SW 1271 (cell line): ENCODE data around the gene ARMS2.

ENCODE experiments used
- DNase-seq, 2 experiments: peaks; one replicate each; lab custom pipeline; 2025; lab: John Stamatoyannopoulos, UW

ARMS2 gene, protein sequence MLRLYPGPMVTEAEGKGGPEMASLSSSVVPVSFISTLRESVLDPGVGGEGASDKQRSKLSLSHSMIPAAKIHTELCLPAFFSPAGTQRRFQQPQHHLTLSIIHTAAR

DNA sequence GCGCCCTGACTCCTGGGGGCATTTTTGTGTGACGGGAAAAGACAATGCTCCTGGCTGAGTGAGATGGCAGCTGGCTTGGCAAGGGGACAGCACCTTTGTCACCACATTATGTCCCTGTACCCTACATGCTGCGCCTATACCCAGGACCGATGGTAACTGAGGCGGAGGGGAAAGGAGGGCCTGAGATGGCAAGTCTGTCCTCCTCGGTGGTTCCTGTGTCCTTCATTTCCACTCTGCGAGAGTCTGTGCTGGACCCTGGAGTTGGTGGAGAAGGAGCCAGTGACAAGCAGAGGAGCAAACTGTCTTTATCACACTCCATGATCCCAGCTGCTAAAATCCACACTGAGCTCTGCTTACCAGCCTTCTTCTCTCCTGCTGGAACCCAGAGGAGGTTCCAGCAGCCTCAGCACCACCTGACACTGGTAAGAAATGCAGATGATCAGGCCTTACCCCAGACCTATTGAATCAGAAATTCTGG lies at the start of gene ARMS2:
ARMS2 (plus strand) TSS at position 51 of the 478 bp plus-strand sequence; CDS start at position 126, 75 bp downstream.
- no peak for DNase-seq

DNA sequence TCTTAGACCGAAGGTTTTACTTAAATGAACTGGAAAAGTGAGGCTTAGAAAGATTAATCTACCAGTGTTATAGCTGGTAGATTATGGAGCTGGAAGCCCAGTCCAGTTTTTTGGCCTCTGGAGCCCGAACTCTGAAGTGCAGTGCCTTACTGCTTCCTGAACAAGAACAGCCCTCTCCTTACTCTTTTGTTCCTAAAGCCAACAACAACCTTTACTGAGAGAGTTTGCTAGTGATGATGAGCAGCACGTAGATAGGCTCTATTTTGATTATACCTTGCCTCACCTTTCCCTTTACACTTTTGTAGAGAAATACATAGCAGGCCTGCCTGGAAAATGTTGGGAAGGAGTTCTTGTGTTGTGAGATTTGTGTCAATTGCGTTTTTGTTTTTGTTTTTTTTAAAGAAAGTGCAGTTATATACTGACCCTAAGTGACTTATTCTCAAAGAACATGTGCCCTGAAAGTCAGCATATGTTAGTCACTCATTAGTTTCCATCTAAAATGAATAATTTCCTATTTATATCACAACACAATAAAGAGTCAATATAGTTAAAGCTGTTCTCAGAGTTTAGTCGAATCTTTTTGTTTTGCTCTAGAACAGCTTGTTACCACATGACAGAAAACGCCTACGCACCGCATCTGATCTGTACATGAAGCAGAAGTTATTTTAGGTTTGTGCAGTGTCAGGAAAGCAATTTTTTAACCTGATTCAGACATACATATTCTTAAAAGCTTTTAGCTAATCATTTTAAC lies 46.9 kb upstream of the ARMS2 start:
- no peak for DNase-seq

DNA sequence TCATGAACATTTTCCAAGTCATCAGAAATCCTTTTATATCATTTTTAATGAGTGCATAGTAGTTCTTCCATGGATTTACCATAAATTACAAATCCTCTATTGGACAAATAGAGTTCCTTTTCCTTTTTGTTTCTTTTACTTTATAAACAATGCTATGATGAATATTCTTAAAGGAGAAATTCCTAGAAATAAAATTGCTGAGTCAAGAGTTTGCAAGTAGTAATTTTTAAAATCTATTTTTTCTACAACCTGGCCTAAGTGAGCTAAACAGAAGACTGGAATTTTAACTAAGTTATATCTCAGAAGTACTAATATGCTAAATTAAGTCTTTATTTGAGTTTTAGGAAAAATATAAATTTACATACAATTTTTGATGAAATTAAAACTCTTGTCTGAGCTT lies 41.1 kb upstream of the ARMS2 start:
- no peak for DNase-seq

DNA sequence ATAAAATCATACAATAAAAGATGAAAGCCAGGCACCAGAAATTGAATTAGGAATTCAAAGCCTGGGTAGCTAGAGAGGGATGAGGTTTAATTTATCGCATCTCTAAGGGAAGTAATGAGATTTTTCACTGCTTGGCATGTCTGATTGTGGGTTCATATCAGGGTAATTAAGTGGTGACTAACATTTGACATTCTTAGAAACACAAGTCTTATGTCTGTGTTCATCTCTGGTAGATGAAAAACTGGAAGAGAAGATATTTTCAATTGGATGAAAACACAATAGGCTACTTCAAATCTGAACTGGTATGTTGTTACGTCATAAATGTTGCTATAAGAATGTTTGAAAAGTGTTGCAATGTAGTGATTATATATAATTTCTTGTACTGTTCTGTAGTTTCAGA lies 36.8 kb upstream of the ARMS2 start:
- no peak for DNase-seq

DNA sequence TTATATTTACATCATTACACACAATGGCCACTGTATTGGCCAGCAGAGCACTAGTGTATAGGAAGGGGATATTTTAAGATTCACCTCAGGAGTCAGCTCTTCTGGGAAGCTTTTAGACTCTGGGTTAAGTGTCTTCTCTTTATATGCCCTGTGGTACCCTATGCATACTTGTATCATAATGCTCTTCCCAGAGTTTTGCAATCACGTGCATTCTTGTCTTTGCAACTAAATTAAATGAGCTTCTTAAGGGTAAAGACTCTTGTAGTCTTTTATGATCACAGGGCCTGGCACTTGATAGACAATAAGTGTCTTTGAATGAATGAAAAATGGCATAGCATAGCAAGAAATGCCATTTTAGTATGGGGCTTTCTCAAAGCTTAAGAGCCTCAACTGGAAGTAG lies 35.4 kb upstream of the ARMS2 start:
- DNase-seq, result no peak

DNA sequence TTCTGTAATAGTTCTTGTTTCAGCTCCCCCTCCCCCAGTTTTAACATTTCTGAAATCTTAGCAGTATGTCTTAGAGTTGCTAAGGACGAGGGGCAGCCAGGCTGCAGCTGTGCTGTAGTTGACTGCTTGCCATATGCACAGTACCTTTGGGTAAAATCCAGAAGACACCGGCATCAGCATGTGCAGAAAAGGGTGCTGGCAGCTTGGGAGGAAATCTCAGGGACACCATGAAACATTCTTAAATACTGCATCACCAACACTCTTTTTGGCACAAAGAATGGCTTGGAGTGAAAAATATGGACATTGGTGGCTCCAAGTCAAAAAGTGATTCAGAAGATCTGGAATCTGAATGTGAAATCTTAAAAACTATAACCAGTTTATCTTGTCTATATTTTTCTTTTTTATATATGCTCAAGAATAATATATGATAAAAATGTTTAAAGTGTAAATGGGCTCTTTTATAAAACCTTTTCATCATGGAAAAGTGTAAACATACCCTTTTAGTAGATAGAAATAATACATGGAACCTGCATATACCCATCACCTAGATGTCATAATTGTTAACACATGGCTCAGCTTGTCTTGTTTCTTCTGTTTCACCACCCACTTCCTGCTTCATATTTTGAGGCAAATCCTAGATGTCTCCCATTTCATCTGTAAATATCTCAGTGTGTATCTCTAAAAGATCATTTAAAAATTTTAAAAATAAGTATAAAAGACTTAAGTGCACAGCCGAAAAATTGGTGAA lies 34.4 kb upstream of the ARMS2 start:
- no peak for DNase-seq

DNA sequence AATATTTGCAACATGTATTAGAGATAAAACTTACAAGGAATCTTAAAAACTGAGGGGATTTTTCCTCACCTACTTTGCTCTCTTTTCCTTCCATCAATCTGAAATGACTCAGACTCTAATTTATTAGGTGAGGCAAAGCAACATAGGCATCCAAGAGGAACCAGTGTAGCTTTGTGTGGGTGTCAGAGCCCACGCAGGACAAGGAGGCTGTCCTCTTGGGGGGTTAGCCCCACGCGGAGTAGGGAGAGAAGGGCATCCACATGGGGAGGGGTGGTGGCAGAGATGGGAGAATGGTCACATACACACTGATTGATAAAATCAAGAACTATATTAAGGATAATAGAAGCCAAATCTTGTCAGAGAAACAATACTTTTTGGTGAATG lies 33.8 kb upstream of the ARMS2 start:
- no peak for DNase-seq

DNA sequence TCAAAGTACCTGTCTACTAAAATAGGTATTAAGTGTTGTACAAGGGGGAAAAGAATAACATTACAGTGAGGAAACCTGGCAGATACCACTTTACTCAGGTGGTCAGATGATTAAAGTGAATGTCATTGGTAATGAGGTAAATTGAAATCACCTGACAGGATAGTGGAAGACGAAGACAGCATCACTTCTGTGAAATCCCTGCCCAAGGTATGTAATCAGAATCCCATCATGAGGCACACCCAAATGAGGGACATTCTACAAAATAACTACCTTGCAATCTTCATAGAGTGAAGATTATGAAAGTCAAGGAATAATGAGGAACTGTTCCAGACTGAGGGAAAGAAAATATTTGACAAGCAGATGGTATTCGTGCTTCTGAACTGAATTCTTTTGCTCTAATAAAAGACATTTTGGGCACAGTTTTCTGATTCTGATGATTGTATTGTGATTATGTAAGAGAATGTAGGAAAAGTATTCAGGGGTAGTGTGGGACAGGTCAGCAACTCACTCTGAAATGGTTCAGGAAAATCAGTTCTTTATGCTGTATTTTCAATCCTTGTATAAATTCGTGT lies 33.3 kb upstream of the ARMS2 start:
- DNase-seq, result no peak

DNA sequence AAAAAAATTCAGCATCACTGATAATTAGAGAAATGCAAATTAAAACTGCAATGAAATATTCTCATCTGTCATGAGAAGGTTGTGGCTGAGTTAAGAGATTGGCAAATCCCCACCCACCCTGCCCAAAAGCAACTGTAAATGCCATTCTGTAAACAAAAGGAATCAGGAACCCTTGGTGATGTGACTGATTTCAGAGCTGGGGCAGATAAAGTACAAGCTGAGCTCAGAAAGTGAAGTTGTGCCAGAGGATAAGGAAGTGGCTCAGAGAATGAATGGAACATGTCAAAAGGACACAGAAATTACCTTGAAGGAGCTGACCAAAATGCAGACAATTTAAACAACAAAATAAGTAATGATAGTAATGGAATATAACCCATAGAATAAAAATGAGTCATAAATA lies 32.7 kb upstream of the ARMS2 start:
- no peak for DNase-seq

DNA sequence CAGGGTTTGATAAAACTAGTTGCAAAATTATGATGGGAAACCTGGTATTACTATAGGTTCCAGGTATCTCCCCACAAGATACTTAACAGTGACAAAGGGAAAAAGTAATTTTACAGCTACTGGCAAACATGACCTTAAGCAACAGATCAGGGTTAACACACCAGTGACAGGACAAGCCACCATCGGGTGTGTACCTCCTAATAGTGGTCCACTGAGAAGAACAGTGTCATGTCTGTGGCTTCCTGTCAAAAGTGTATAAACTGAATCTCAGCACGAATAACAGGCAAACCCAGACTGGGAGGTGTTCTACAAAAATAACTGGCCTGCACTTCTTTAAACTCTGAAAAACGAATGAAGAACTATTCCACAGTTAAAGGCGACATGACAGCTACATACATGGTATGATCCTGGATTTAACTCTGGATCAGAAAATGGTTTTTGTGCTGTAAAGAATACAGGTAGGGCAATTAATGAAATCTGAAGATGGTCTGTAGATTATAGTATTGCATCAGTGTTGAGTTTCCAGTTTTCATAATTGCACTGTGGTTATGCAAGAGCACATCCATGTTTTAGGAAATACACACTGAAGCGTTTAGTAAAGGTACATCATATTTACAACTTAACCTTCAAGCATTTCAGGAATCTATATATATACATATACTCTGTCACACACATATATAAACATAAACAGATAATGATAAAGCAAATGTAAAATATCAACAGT lies 32.0 kb upstream of the ARMS2 start:
- no peak for DNase-seq

DNA sequence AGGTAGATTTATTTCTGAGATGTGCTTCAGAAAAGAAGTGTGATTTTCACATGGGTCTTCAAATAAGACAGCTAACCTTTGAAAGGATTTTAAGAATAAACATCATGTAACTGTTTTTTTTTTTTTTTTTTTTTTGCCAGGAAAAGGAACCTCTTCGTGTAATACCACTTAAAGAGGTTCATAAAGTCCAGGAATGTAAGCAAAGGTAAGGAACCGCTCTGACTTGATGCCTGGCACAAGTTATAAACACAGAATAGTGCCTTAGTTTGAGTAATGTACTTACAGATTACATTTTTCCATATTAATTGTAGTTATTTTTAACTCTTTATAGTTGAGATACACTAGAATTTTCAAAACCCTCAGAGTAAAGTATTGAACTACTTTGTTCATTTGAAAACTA lies 30.4 kb upstream of the ARMS2 start:
- no peak for DNase-seq

DNA sequence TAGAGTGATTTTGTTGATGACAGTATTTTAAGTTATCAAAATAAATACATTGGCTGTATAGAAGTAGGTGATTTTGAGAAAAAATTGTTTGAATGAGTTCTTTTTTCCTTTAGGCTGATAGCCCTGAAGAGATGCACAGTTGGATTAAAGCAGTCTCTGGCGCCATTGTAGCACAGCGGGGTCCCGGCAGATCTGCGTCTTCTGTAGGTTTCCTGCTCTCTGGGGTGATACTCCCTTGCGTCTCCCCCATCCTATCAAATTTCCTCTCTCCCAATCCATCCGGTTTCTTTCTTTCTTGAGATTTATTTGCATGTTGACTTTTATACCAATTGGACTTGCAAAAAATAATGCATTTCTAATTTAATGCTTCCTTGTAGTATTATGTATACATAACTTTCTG lies 27.6 kb upstream of the ARMS2 start:
- DNase-seq, result no peak

DNA sequence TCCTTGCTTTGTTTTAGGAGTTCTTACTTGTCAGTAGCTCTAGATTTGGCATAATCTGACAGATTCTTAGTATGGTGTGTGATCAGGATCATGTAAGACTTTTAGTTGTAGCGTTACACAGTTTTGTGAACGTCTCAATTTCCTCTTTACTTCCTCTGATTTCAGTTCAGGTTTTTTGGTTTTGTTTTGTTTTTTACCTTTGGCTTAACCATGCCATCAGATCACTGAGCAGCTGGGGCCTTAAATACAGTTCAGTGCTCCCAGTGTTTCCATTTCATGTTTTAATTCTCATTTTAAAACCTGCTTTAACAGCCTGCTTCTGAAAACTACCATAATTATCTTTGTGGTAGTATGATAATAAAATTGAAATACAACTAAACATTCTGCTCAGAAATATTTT lies 27.2 kb upstream of the ARMS2 start:
- no peak for DNase-seq

DNA sequence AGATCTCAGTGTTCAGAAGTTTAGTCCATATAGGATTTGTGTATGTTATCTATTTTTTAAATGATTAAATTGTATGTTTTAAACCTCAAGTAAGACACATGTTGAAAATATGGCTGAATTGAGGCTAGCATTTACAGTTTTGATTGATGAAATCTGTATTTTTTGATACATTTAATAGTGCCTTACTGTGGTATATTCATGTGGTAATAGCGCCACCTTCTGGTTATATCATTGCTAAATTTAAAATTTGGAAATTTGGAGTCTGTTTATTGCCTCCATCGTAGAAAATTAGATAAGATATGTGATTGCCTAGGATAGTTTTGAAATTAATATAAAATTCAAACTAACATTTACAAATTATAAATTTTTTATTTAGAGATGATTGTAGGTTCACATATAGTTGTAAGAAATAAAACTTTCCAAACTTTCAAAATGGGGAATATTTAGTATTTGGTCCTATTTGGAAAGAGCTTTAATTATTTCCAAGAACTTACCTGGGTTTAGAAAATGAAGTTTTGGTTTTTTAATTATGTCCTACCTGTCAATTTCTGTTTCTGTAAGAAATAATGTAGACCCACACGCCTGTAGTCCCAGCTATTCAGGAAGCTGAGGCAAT lies 19.1 kb upstream of the ARMS2 start:
- peak in 1 of 2 experiments; percentile 43 for DNase-seq

DNA sequence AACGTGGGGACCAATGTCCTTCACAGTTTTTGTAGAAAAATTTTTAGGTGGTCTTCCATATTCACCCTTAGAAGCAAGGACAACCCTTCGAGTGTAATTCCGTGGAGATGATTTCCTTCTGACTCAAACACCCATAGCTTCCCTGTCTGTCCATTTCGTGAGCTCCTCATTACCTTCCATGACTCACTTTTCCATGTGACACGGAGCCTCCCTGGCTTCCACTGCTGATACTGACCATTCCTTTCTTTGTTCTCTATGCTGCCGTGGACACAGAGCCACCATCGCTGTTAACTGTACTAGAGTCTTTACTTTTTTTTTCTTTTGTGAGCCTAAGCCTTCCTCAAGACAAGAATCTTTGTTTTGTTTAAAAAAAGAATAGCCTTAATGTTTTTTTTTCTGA lies 12.5 kb upstream of the ARMS2 start:
- no peak for DNase-seq

DNA sequence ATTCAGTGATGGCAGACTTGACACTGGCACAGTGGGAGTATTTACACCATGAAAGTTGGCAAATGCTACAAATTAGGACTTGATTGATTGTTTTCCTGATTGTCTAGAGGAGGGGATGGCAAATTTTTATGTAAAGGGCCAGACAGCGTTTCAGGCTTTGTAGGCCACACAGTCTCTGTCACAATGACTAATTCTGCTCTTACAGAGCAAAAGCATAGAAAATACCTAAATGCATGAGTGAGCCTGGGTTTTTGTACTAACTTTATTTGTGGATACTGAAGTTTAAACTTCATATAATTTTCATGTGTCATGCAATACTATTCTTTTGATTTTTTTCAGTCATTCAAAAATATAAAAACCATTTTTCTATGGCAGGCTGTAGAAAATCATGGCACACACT lies 9.0 kb upstream of the ARMS2 start:
- no peak for DNase-seq

DNA sequence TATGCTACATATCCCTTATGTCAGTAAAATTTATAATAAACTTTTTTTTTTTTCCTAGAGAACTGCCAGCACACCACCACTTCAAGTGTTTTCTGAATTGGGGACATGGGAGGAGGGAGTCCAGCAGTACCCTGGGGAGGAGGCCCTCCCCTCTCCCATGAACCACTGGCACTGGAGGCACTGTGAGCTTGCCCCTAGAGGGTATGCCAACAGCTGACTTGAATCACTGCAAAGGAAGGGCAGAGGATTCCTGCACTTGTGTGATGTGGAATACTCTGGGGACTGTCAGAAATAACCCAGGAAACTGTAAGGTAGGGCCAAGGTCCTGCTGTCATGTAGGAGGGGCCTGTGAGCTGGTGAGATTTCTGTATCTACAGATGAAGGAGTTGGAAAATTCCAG lies 8.5 kb upstream of the ARMS2 start:
- no peak for DNase-seq

DNA sequence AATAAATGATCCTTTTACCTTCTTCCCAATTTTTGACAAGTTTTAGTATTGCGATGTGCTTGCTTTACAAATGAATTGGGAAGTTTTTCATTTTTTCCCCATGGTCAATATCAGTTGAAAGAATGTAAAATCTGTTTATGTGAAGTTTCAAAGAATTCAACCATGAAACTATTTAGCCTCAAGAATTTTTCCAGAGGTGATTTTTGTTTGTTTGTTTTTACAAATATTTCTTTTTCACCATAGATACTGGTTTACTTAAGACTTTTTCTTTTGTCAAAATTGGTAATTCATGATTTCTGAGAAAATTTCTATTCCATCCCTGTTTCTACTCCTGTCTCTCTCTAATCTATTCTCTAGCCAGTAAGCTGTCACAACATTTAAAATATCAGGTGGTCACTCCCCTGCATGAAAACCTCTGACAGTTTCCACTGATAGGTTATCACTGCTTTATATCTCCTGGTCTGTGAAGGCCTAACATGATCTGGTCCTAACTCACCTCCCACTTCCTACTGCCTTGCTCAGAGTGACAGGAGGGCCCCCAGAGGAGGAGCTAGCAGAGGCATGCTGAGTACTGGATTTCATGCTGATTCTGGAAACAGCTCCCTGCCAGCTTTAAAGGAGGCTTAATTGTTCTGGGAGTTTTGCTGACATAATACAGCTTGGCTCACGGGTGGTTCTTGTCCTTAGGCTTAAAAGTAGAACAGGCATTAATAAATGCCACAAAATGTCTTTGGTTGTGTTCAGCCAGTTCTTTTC lies 7.6 kb upstream of the ARMS2 start:
- DNase-seq, result peak in 1 of 2 experiments; percentile 4

DNA sequence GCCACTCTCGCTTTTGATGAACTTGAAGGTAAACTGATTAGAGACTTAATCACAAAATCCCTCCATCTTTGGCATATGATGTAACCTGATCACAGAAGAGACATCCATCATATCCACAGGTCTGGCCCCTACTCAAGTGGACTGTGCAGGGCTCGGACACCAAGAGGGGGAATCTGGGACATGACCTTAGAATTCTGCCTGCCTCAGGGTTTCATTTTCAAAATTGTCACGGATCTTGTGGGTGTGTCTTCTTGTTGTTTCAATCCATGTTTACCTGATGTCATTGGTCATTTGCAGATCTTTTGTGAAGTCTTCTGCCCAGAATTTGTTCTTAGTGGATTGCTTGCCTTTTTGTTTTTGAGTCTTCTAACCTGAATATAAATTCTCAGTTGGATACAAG lies 5.9 kb upstream of the ARMS2 start:
- no peak for DNase-seq

DNA sequence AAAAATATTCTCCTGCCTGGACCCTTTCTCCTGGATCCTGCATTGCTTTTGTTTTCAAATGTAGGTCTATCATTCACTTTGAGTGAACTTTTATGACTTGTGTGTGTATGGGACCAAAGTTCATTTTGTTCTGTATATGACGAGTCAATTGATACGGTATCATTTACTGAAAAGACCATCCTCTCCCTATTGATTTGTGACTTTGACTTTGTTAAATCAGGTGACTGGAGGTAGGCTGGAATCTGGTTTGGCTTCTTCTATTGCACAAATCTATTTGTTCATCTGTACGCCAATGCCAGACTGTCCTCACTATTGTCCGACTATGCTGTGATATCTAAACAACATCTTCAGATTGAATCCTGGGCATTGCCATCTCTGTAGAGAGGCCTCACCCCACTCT lies 5.3 kb upstream of the ARMS2 start:
- no peak for DNase-seq

DNA sequence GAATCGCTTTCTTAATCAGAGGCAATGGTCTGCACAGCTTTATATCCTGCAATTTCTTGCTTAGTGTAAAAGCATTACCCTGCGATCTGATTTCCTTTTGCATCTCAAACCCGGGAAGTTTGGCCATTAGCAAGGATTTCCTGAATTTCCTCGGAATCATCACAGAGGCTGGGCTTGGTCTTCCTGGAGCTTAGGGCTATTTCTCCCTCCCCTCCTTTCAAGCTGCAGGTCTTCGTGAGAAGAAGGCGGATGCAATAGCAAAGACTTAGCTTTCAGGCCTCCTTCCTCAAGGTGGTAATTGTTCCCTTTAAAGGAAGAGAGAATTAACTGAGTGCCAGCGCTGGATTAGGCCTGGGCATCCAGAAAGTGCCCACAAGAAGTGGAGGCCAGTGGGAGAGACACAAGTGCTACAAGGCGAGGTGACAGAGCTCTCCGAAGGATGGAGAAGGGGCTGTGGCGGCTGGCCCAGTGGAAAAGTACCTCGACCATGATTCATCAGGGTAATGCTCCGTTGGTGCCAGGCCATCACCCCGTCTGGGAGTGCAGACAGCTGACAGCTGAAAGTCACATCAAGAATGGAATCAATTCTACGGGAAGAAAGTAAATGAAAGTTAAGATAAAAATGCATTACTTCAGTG lies 4.0 kb upstream of the ARMS2 start:
- no peak for DNase-seq
